ENCODE data around the gene MAP4. TPM values are rescaled to one million over a fixed set of nuclear protein-coding genes. Genes with fewer than 3 reads are reported as not detected.
"Not testable (repeated sequence)": the region's sequence is repeated elsewhere in the genome, so short reads cannot be mapped to it uniquely, and the experiment has no call there.

MAP4 gene, protein sequence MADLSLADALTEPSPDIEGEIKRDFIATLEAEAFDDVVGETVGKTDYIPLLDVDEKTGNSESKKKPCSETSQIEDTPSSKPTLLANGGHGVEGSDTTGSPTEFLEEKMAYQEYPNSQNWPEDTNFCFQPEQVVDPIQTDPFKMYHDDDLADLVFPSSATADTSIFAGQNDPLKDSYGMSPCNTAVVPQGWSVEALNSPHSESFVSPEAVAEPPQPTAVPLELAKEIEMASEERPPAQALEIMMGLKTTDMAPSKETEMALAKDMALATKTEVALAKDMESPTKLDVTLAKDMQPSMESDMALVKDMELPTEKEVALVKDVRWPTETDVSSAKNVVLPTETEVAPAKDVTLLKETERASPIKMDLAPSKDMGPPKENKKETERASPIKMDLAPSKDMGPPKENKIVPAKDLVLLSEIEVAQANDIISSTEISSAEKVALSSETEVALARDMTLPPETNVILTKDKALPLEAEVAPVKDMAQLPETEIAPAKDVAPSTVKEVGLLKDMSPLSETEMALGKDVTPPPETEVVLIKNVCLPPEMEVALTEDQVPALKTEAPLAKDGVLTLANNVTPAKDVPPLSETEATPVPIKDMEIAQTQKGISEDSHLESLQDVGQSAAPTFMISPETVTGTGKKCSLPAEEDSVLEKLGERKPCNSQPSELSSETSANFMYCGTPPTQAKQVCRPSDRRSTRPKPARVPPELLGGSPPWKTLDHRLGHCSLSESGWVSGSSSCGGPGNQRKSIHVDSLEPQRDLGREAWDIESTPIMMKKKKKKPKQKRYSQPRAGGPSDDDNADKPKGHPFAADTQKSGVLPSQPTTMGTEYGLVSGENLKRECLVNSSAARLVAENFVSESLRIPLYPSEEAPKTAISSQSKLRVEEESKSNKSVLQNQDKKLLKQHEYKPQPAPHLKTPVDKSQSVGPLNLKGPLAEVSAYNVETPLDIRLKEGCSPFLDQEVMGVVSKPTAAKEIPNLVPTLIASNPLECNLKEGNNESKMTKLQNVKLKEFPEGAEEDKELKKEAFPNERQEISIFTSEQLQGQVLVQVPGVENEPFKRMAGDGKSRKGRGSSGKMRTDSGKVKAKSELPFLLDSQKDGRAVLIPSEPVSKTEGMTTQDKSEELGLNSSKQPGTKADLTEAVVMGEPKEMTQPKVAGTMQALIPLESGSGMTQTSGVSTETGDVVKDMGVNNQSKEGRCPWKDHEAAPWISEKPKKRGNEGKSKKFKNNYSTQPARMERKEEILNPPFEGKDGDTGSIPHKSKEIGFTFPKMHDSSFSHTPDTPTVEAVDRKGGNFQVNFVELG (N-terminal part only)
- 191 TPM for total RNA-seq
- long read RNA-seq, full-length matches to known transcripts, result 2 of 262 reads
- long read RNA-seq, partial matches to known transcripts, result 131 of 262 reads
- long read RNA-seq, other reads (novel, unspliced or antisense), result 129 of 262 reads

DNA sequence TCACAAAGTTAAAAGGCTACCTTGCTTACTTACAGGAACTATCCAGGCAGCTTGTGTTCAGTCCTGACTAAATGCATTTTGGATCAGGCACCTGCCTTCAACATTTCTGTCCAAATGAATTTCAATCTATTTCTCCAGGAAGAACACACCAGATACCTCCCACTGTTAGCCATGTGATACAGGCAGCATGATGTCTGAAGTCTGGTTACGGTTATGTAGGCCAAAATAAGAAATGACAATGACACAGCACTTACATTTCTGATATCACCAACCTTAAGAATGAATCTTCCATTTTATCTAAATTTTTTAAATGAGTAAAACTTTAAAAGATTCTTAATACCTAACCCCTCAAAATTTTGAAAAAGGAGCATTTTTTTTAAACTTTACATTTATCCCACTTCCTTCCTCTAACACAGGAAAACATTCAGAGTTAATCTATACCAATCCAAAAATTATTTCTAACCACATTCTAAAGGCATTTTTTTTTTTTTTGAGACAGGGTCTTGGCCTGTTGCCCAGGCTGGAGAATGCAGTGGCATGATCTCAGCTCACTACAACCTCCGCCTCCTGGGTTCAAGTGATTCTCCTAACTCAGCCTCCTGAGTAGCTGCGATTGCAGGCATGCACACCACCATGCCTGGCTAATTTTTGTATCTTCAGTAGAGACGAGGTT is at the start of gene MAP4:
Gene MAP4 (minus strand): TSS at position 116 of the 673 bp plus-strand sequence. CDS start 17,556 bp downstream, outside the sequence.
- intact Hi-C loops (cut with DNase I), result no loop called here
- Histone ChIP-seq H3K4me3 (no peak within 1 kb of the TSS), H3K9me3 (no peaks in the 10 kb centered on the region), H3K27me3 (no peaks in the 10 kb centered on the region), H3K36me3 (no peaks in the 10 kb centered on the region), H3K27ac (peak within 1 kb of the TSS; percentile 39), H3K4me1 (peaks cover 34% of the 10 kb centered on the region)
- no peak for ATAC-seq
- TF ChIP-seq, protein P1, sequence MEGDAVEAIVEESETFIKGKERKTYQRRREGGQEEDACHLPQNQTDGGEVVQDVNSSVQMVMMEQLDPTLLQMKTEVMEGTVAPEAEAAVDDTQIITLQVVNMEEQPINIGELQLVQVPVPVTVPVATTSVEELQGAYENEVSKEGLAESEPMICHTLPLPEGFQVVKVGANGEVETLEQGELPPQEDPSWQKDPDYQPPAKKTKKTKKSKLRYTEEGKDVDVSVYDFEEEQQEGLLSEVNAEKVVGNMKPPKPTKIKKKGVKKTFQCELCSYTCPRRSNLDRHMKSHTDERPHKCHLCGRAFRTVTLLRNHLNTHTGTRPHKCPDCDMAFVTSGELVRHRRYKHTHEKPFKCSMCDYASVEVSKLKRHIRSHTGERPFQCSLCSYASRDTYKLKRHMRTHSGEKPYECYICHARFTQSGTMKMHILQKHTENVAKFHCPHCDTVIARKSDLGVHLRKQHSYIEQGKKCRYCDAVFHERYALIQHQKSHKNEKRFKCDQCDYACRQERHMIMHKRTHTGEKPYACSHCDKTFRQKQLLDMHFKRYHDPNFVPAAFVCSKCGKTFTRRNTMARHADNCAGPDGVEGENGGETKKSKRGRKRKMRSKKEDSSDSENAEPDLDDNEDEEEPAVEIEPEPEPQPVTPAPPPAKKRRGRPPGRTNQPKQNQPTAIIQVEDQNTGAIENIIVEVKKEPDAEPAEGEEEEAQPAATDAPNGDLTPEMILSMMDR (IDR thresholded peaks at IDR 0.05), result no peak
- DNase-seq, result no peak

DNA sequence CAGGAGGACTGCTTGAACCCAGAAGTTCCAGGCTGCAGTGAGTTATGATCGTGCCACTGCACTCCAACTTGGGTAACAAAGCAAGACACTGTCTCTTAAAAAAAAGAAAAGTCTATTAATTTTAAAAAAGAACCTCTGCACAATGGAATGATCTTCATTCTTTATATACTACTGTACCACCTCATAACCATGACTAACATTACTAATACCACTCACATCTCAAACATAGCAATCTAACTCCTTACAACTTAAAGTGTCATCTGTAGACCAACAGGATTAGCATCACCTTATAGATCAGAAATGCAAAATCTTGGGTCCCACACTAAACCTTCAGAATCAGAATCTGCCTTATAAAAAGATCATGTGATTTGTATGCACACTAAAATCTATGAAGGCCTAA is 48.8 kb upstream of the MAP4 start:
- no peaks in the 10 kb centered on the region for H3K27me3 ChIP-seq
- no peaks in the 10 kb centered on the region for H3K4me1 ChIP-seq
- H3K9me3 ChIP-seq, result no peaks in the 10 kb centered on the region
- TF ChIP-seq, protein P1 (IDR thresholded peaks at IDR 0.05), result no peak
- peaks cover 3% of the 10 kb centered on the region for H3K36me3 ChIP-seq
- no peak for DNase-seq
- intact Hi-C loops (cut with DNase I), result no loop called here
- no peak overlapping the region for H3K27ac ChIP-seq
- H3K4me3 ChIP-seq, result no peak overlapping the region
- no peak for ATAC-seq

GRCh38 chr3:48064292-48064829 is 48.1 kb upstream of the MAP4 start:
- ATAC-seq (no peak), DNase-seq (no peak)
- Histone ChIP-seq H3K4me3 (no peak overlapping the region), H3K4me1 (peaks cover under 1% of the 10 kb centered on the region), H3K27me3 (no peaks in the 10 kb centered on the region), H3K27ac (no peak overlapping the region), H3K9me3 (no peaks in the 10 kb centered on the region), H3K36me3 (no peaks in the 10 kb centered on the region)
- TF ChIP-seq, protein P1 (IDR thresholded peaks at IDR 0.05), result no peak
- intact Hi-C loops (cut with DNase I), result no loop called here

DNA sequence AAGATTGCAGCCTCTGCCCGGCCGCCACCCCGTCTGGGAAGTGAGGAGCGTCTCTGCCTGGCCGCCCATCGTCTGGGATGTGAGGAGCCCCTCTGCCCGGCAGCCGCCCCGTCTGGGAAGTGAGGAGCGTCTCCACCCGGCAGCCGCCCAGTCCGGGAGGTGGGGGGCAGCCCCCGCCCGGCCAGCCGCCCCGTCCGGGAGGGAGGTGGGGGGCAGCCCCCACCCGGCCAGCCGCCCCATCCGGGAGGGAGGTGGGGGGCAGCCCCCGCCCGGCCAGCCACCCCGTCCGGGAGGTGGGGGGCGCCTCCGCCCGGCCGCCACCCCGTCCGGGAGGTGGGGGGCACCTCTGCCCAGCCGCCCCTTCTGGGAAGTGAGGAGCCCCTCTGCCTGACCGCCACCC is 45.4 kb upstream of the MAP4 start:
- H3K27me3 ChIP-seq; intact Hi-C loops (cut with DNase I); H3K4me3 ChIP-seq; H3K9me3 ChIP-seq; DNase-seq; H3K36me3 ChIP-seq; ATAC-seq; H3K27ac ChIP-seq: not testable (repeated sequence)
- H3K4me1 ChIP-seq, result peaks cover 16% of the 10 kb centered on the region

- intact Hi-C loops (cut with DNase I), result no loop called here
- TF ChIP-seq, protein P1 (IDR thresholded peaks at IDR 0.05), result no peak
- H3K4me3 ChIP-seq, result no peak overlapping the region
- H3K4me1 ChIP-seq, result peaks cover 16% of the 10 kb centered on the region
- H3K27me3 ChIP-seq, result no peaks in the 10 kb centered on the region
- DNase-seq (no peak), ATAC-seq (no peak)
- H3K9me3 ChIP-seq, result no peaks in the 10 kb centered on the region
- H3K36me3 ChIP-seq, result no peaks in the 10 kb centered on the region
- H3K27ac ChIP-seq, result no peak overlapping the region
These were observed 41.9 kb upstream of the MAP4 start for GRCh38 chr3:48058091-48058490.

All from upper lobe of right lung (tissue), 1 donor.